ENCODE measurements around the gene GBX2. TPM values are rescaled to one million over a fixed set of nuclear protein-coding genes. Genes with fewer than 3 reads are reported as not detected.

GBX2 gene
- total RNA-seq, 1 experiment from 2014 or later = 5.9 TPM

GRCh38 chr2:236200378-236200777, 32.2 kb upstream of the GBX2 start:
- H3K4me1 ChIP-seq (ENCODE audit: control insufficient read depth in 1 of 2, insufficient read depth in 2 of 2, low read length in 2 of 2) = no peaks in the 10 kb centered on the region
- intact Hi-C loops (cut with micrococcal nuclease) = no loop called here
- no peak overlapping the region for H3K4me2 ChIP-seq (ENCODE audit: low read length)
- ChIA-PET CTCF (interaction anchor here (1.1 to 3.3 kb wide), 4 partner anchors 20 to 963 kb away, joined by 3 to 14 read pairs (median 4); no protein-coding TSS in a partner anchor), RAD21 (ENCODE audit: low non-redundant PET in 1 of 2, low total read pairs in 2 of 2, uncharacterized antibody in 2 of 2, unreplicated experiment in 2 of 2) (no interaction called here), POLR2A (no interaction called here)
- no peak overlapping the region for H2AFZ ChIP-seq (ENCODE audit: low read depth, low read length, poor library complexity, severe bottlenecking)
- no peaks in the 10 kb centered on the region for H3K36me3 ChIP-seq (ENCODE audit: control insufficient read depth in 1 of 2, insufficient read depth in 2 of 2, low read length in 2 of 2)
- no peak for TF ChIP-seq TCF7L2 (IDR thresholded peaks at IDR 0.05; ENCODE audit: borderline replicate concordance, extremely low read depth, insufficient read depth, insufficient read length)
- no peak for TF ChIP-seq SRF (IDR thresholded peaks at IDR 0.05; ENCODE audit: low read depth)
- TF ChIP-seq SIN3A (IDR thresholded peaks at IDR 0.05; ENCODE audit: low read depth) = no peak
- TF ChIP-seq SP1 (IDR thresholded peaks at IDR 0.05; ENCODE audit: low read depth) = no peak
- TF ChIP-seq EZH2phosphoT487 (IDR thresholded peaks at IDR 0.05; ENCODE audit: borderline replicate concordance) = no peak
- TF ChIP-seq JUND (IDR thresholded peaks at IDR 0.05) = no peak
- no peak for TF ChIP-seq ZFX (IDR thresholded peaks at IDR 0.05)
- no peak for TF ChIP-seq MAX (IDR thresholded peaks at IDR 0.05)
- TF ChIP-seq FOSL1 (IDR thresholded peaks at IDR 0.05; ENCODE audit: low read depth) = no peak
- TF ChIP-seq ELF1 (IDR thresholded peaks at IDR 0.05; ENCODE audit: borderline replicate concordance, low read depth) = no peak
- TF ChIP-seq CTCF (IDR thresholded peaks at IDR 0.05 in 2 of 3, conservative IDR thresholded peaks at IDR 0.05 in 1 of 3; ENCODE audit: borderline replicate concordance in 1 of 3, insufficient read depth in 1 of 3, low read depth in 2 of 3, low read length in 2 of 3) = no peak
- no peak for TF ChIP-seq ZBTB33 (IDR thresholded peaks at IDR 0.05; ENCODE audit: extremely low read depth, insufficient replicate concordance, low read length)
- TF ChIP-seq REST (IDR thresholded peaks at IDR 0.05; ENCODE audit: low read depth) = no peak
- H3K9ac ChIP-seq (ENCODE audit: low read length) = no peak overlapping the region
- no peaks in the 10 kb centered on the region for H4K20me1 ChIP-seq (ENCODE audit: insufficient read depth)
- DNase-seq (ENCODE audit: low read depth, low spot score) = no peak
- no peak overlapping the region for H3K27ac ChIP-seq (ENCODE audit: low read depth, low read length)
- H3K79me2 ChIP-seq (ENCODE audit: insufficient read depth, low read length) = 0 out of 2 replicates have a peak, but pooled peaks cover 3% of the 10 kb centered on the region
- no peaks in the 10 kb centered on the region for H3K9me3 ChIP-seq (ENCODE audit: control insufficient read depth in 1 of 2, insufficient read depth in 1 of 2, low read depth in 1 of 2, low read length in 2 of 2)
- H3K27me3 ChIP-seq (ENCODE audit: insufficient read depth, low read length) = no peaks in the 10 kb centered on the region
- H3K4me3 ChIP-seq (replicated peaks in 1 of 2; ENCODE audit: low read depth in 1 of 2, low read length in 2 of 2) = no peak overlapping the region
- ATAC-seq = no peak
- no TSS peak for BruUV-seq (replicated peaks)
- H3K9me2 ChIP-seq (ENCODE audit: insufficient read depth) = no peaks in the 10 kb centered on the region
